ENCODE results near the gene LRRC74B. TPM values are rescaled to one million over a fixed set of nuclear protein-coding genes. Genes with fewer than 3 reads are reported as not detected.

The LRRC74B gene
- total RNA-seq, 1 donor from 2014 or later = not detected

- H3K27me3 ChIP-seq (ENCODE audit: insufficient read depth, low read length) = no peaks in the 10 kb centered on the region
- no peaks in the 10 kb centered on the region for H3K9me3 ChIP-seq (ENCODE audit: insufficient read depth, low read depth, low read length)
- no peak overlapping the region for H3K4me2 ChIP-seq (ENCODE audit: low read length)
- no peaks in the 10 kb centered on the region for H3K36me3 ChIP-seq (ENCODE audit: insufficient read depth, low read length)
- no peak overlapping the region for H3K4me3 ChIP-seq (ENCODE audit: insufficient read depth, low read depth, low read length)
- H3K79me2 ChIP-seq (ENCODE audit: insufficient read depth, low read length) = no peaks in the 10 kb centered on the region
- DNase-seq (ENCODE audit: low read depth) = no peak
- no peak for TF ChIP-seq CTCF (IDR thresholded peaks at IDR 0.05; ENCODE audit: insufficient read depth, low read depth, low read length)
- TF ChIP-seq EZH2 (IDR thresholded peaks at IDR 0.05; ENCODE audit: insufficient read depth, low read length) = no peak
- FAIRE-seq = no peak
- no peaks in the 10 kb centered on the region for H3K9me3 Mint-ChIP-seq (ENCODE audit: unreplicated experiment)
- no peak overlapping the region for H3K9ac ChIP-seq (ENCODE audit: low read length)
- H3K36me3 Mint-ChIP-seq (ENCODE audit: low read depth, unreplicated experiment) = no peaks in the 10 kb centered on the region
- no peak overlapping the region for H3K4me3 Mint-ChIP-seq (ENCODE audit: unreplicated experiment)
- H3K27ac ChIP-seq (ENCODE audit: low read depth, low read length) = no peak overlapping the region
- no peak overlapping the region for H3K27ac Mint-ChIP-seq (ENCODE audit: unreplicated experiment)
- H3K4me1 ChIP-seq (ENCODE audit: insufficient read depth, low read length) = peaks cover 13% of the 10 kb centered on the region
- H2AFZ ChIP-seq (ENCODE audit: low read depth, low read length) = no peak overlapping the region
- no peaks in the 10 kb centered on the region for H4K20me1 ChIP-seq (ENCODE audit: insufficient read depth, low read length)
- peaks cover 14% of the 10 kb centered on the region for H3K4me1 Mint-ChIP-seq (ENCODE audit: low read depth, unreplicated experiment)
- H3K27me3 Mint-ChIP-seq (ENCODE audit: low read depth, unreplicated experiment) = peaks cover 18% of the 10 kb centered on the region
Measured at GRCh38 chr22:21106000-21106399, 60.3 kb downstream of the LRRC74B start.

- H3K9ac ChIP-seq (ENCODE audit: low read length) = no peak overlapping the region
- no peaks in the 10 kb centered on the region for H3K27me3 ChIP-seq (ENCODE audit: insufficient read depth, low read length)
- no peaks in the 10 kb centered on the region for H3K36me3 ChIP-seq (ENCODE audit: insufficient read depth, low read length)
- no peak overlapping the region for H3K4me3 Mint-ChIP-seq (ENCODE audit: unreplicated experiment)
- FAIRE-seq (no peak), DNase-seq (ENCODE audit: low read depth) (no peak)
- H3K4me2 ChIP-seq (ENCODE audit: low read length) = no peak overlapping the region
- H3K27ac ChIP-seq (ENCODE audit: low read depth, low read length) = no peak overlapping the region
- H3K4me3 ChIP-seq (ENCODE audit: insufficient read depth, low read depth, low read length) = no peak overlapping the region
- TF ChIP-seq CTCF (IDR thresholded peaks at IDR 0.05; ENCODE audit: insufficient read depth, low read depth, low read length) (no peak), EZH2 (IDR thresholded peaks at IDR 0.05; ENCODE audit: insufficient read depth, low read length) (no peak)
- H3K36me3 Mint-ChIP-seq (ENCODE audit: low read depth, unreplicated experiment) = no peaks in the 10 kb centered on the region
- no peak overlapping the region for H2AFZ ChIP-seq (ENCODE audit: low read depth, low read length)
- no peak overlapping the region for H3K27ac Mint-ChIP-seq (ENCODE audit: unreplicated experiment)
- H3K9me3 Mint-ChIP-seq (ENCODE audit: unreplicated experiment) = no peaks in the 10 kb centered on the region
- H3K4me1 ChIP-seq (ENCODE audit: insufficient read depth, low read length) = no peaks in the 10 kb centered on the region
- peaks cover 10% of the 10 kb centered on the region for H3K27me3 Mint-ChIP-seq (ENCODE audit: low read depth, unreplicated experiment)
- H4K20me1 ChIP-seq (ENCODE audit: insufficient read depth, low read length) = no peaks in the 10 kb centered on the region
- H3K4me1 Mint-ChIP-seq (ENCODE audit: low read depth, unreplicated experiment) = peaks cover 8% of the 10 kb centered on the region
- no peaks in the 10 kb centered on the region for H3K9me3 ChIP-seq (ENCODE audit: insufficient read depth, low read depth, low read length)
- H3K79me2 ChIP-seq (ENCODE audit: insufficient read depth, low read length) = no peaks in the 10 kb centered on the region
Measured at GRCh38 chr22:21108379-21109115, 62.8 kb downstream of the LRRC74B start.

Small RNAs within 50 kb of the gene (microRNA-seq; reads per million reads assigned to microRNA genes)
- gene MIR649 = not detected

Other genes with a start within 250 kb of the LRRC74B start
- 35.9 and 37.3 TPM in 2 replicates for gene PI4KA, start 187.1 kb upstream of the LRRC74B start, total RNA-seq
- 19.6 and 24.6 TPM in 2 replicates for gene SNAP29, start 186.9 kb upstream of the LRRC74B start, total RNA-seq
- 59.5 and 63.0 TPM in 2 replicates for gene CRKL, start 128.5 kb upstream of the LRRC74B start, total RNA-seq
- 0.48 and 0.67 TPM in 2 replicates for gene AIFM3, start 78.7 kb upstream of the LRRC74B start, total RNA-seq
- gene LZTR1, start 63.6 kb upstream of the LRRC74B start, total RNA-seq = 62.0 and 68.9 TPM in 2 replicates
- gene THAP7, start 43.8 kb upstream of the LRRC74B start, total RNA-seq = 12.1 and 12.2 TPM in 2 replicates
- gene P2RX6, start 30.8 kb upstream of the LRRC74B start, total RNA-seq = 0.22 and 0.45 TPM in 2 replicates
- gene SLC7A4, start 13.4 kb upstream of the LRRC74B start, total RNA-seq = 0.31 and 0.93 TPM in 2 replicates